Glutamatergic neuron (in vitro differentiated cells): ENCODE measurements around the gene SLITRK4. TPM values are rescaled to one million over a fixed set of nuclear protein-coding genes. Genes with fewer than 3 reads are reported as not detected.

Experiments used
- DNase-seq: peaks from one replicate; pipeline ENCODE4 v3.0.0; 2022
- H3K27ac Mint-ChIP-seq: one replicate; pipeline ENCODE4 v1.8.0; 2020; ENCODE audit warnings: mild to moderate bottlenecking, mixed read lengths, inconsistent platforms; ENCODE audit not compliant: unreplicated experiment
- H3K27me3 Mint-ChIP-seq: one replicate; pipeline ENCODE4 v1.8.0; 2020; ENCODE audit warnings: mild to moderate bottlenecking, moderate library complexity, mixed read lengths, inconsistent platforms; ENCODE audit not compliant: unreplicated experiment
- H3K36me3 Mint-ChIP-seq: one replicate; pipeline ENCODE4 v1.8.0; 2020; ENCODE audit warnings: mild to moderate bottlenecking, mixed read lengths, inconsistent platforms; ENCODE audit not compliant: unreplicated experiment
- H3K4me1 Mint-ChIP-seq: one replicate; pipeline ENCODE4 v1.8.0; 2020; ENCODE audit warnings: mild to moderate bottlenecking, low read depth, mixed read lengths, inconsistent platforms; ENCODE audit not compliant: unreplicated experiment
- H3K4me3 Mint-ChIP-seq: one replicate; pipeline ENCODE4 v1.8.0; 2020; ENCODE audit warnings: mild to moderate bottlenecking, mixed read lengths, inconsistent platforms; ENCODE audit not compliant: unreplicated experiment
- H3K9me3 Mint-ChIP-seq: one replicate; pipeline ENCODE4 v1.8.0; 2020; ENCODE audit warnings: mild to moderate bottlenecking, moderate library complexity, mixed read lengths, inconsistent platforms; ENCODE audit not compliant: unreplicated experiment
- CTCF ChIP-seq: fragments of 200-600 bp; sonication (generic); IDR thresholded peaks from one replicate; pipeline ENCODE4 v1.5.0; 2021; ENCODE audit not compliant: partially characterized antibody, unreplicated experiment
- total RNA-seq: library from RNA; stranded (reverse); fragmentation: NEBNext Ultra II Directional; extraction: Animal tissue kit (Norgen Biotek cat#: 25700); gene quantifications from one replicate; pipeline ENCODE4 v1.2.1, GENCODE V29; 2021; ENCODE audit not compliant: unreplicated experiment

Gene SLITRK4
- total RNA-seq, 1 donor from 2014 or later = 0.64 TPM

GRCh38 chrX:143664302-143664701, 28.4 kb upstream of the SLITRK4 start:
- no peak overlapping the region for H3K4me3 Mint-ChIP-seq
- H3K27ac Mint-ChIP-seq = no peak overlapping the region
- peak; percentile 74 for TF ChIP-seq CTCF
- H3K27me3 Mint-ChIP-seq = no peaks in the 10 kb centered on the region
- no peaks in the 10 kb centered on the region for H3K9me3 Mint-ChIP-seq
- H3K4me1 Mint-ChIP-seq = no peaks in the 10 kb centered on the region
- no peaks in the 10 kb centered on the region for H3K36me3 Mint-ChIP-seq
- DNase-seq = no peak

- no peak overlapping the region for H3K27ac Mint-ChIP-seq
Measured at GRCh38 chrX:143663755-143664154, 27.9 kb upstream of the SLITRK4 start.

GRCh38 chrX:143661286-143661685, 25.4 kb upstream of the SLITRK4 start:
- Mint-ChIP-seq H3K27me3 (no peaks in the 10 kb centered on the region), H3K9me3 (no peaks in the 10 kb centered on the region), H3K4me1 (no peaks in the 10 kb centered on the region), H3K27ac (no peak overlapping the region), H3K36me3 (no peaks in the 10 kb centered on the region), H3K4me3 (no peak overlapping the region)
- no peak for DNase-seq
- TF ChIP-seq CTCF = no peak

More at GRCh38 chrX:143663755-143664154, 27.9 kb upstream of the SLITRK4 start:
- TF ChIP-seq CTCF = no peak
- Mint-ChIP-seq H3K9me3 (no peaks in the 10 kb centered on the region), H3K4me1 (no peaks in the 10 kb centered on the region), H3K36me3 (no peaks in the 10 kb centered on the region), H3K27me3 (no peaks in the 10 kb centered on the region), H3K4me3 (no peak overlapping the region)
- DNase-seq = no peak

- Mint-ChIP-seq H3K4me1 (no peaks in the 10 kb centered on the region), H3K36me3 (no peaks in the 10 kb centered on the region), H3K4me3 (no peak overlapping the region), H3K27me3 (no peaks in the 10 kb centered on the region), H3K27ac (no peak overlapping the region), H3K9me3 (no peaks in the 10 kb centered on the region)
- DNase-seq = no peak
- TF ChIP-seq CTCF = peak; percentile 27
Measured at GRCh38 chrX:143648705-143649104, 12.8 kb upstream of the SLITRK4 start.

GRCh38 chrX:143642426-143642825, 6.5 kb upstream of the SLITRK4 start:
- H3K4me1 Mint-ChIP-seq = no peaks in the 10 kb centered on the region

More at GRCh38 chrX:143642426-143642825, 6.5 kb upstream of the SLITRK4 start:
- Mint-ChIP-seq H3K27me3 (no peaks in the 10 kb centered on the region), H3K27ac (no peak overlapping the region), H3K4me3 (no peak overlapping the region), H3K36me3 (no peaks in the 10 kb centered on the region), H3K9me3 (no peaks in the 10 kb centered on the region)
- no peak for TF ChIP-seq CTCF
- DNase-seq = no peak
